Stimulated activated naive CD8-positive, alpha-beta T cell treated with anti-CD3 and anti-CD28 coated beads, Interleukin-15, amount 100 ng/mL, for 72 hours (primary cell): ENCODE results near the gene THSD4.
A peak's percentile ranks its signal among the peaks of the same experiment; 100 is the strongest.

Experiments used
- ATAC-seq: fragments of 150-1000 bp; cut with Tn5 transposase; 2 replicates; pipeline ENCODE4 v1.10.0; 2021; ENCODE audit warnings: mild to moderate bottlenecking, moderate library complexity
- DNase-seq, 2 donors: peaks; one replicate each; pipeline ENCODE4 v3.0.0; 2021 to 2022
- H3K27ac Mint-ChIP-seq, 2 donors: one replicate each; pipeline ENCODE4 v1.8.0; 2022; ENCODE audit warnings: mild to moderate bottlenecking in 2 of 2, mixed read lengths in 2 of 2, moderate library complexity in 2 of 2
- H3K27me3 Mint-ChIP-seq: one replicate; pipeline ENCODE4 v1.8.0; 2022; ENCODE audit warnings: mixed read lengths
- H3K4me1 Mint-ChIP-seq: one replicate; pipeline ENCODE4 v1.8.0; 2022; ENCODE audit warnings: mild to moderate bottlenecking, mixed read lengths
- H3K4me3 Mint-ChIP-seq, 2 donors: one replicate each; pipeline ENCODE4 v1.8.0; 2022; ENCODE audit warnings: mild to moderate bottlenecking in 2 of 2, mixed read lengths in 2 of 2, moderate library complexity in 1 of 2
- H3K9me3 Mint-ChIP-seq, 2 donors: one replicate each; pipeline ENCODE4 v1.8.0; 2022; ENCODE audit warnings: mixed read lengths in 2 of 2

THSD4 gene

GRCh38 chr15:71444032-71444810 lies 328.9 kb downstream of the THSD4 start:
- H3K27ac Mint-ChIP-seq = no peak overlapping the region
- no peaks in the 10 kb centered on the region for H3K9me3 Mint-ChIP-seq
- no peak overlapping the region for H3K4me3 Mint-ChIP-seq
- ATAC-seq (no peak), DNase-seq (no peak)
- no peaks in the 10 kb centered on the region for H3K4me1 Mint-ChIP-seq
- peaks cover 9% of the 10 kb centered on the region for H3K27me3 Mint-ChIP-seq

GRCh38 chr15:71444866-71445590 lies 329.8 kb downstream of the THSD4 start:
- no peak for DNase-seq
- no peaks in the 10 kb centered on the region for H3K4me1 Mint-ChIP-seq

GRCh38 chr15:71447328-71448250 lies 332.3 kb downstream of the THSD4 start:
- H3K4me3 Mint-ChIP-seq = no peak overlapping the region
- peaks cover 9% of the 10 kb centered on the region for H3K27me3 Mint-ChIP-seq
- no peak for ATAC-seq
- no peaks in the 10 kb centered on the region for H3K4me1 Mint-ChIP-seq
- no peaks in the 10 kb centered on the region for H3K9me3 Mint-ChIP-seq
- no peak overlapping the region for H3K27ac Mint-ChIP-seq
- DNase-seq = no peak

More at GRCh38 chr15:71444866-71445590, 329.8 kb downstream of the THSD4 start:
- no peaks in the 10 kb centered on the region for H3K9me3 Mint-ChIP-seq
- H3K27ac Mint-ChIP-seq = no peak overlapping the region
- H3K27me3 Mint-ChIP-seq = peaks cover 9% of the 10 kb centered on the region
- H3K4me3 Mint-ChIP-seq = no peak overlapping the region
- ATAC-seq = no peak

GRCh38 chr15:71448688-71449114 lies 333.4 kb downstream of the THSD4 start:
- Mint-ChIP-seq H3K4me3 (no peak overlapping the region), H3K27ac (peak overlapping the region in 1 of 2 donors; percentile 14), H3K4me1 (no peaks in the 10 kb centered on the region), H3K9me3 (no peaks in the 10 kb centered on the region), H3K27me3 (peaks cover 9% of the 10 kb centered on the region)
- ATAC-seq (no peak), DNase-seq (peak in 1 of 2 donors; percentile 9)

GRCh38 chr15:71449363-71449762 lies 334.1 kb downstream of the THSD4 start:
- Mint-ChIP-seq H3K4me3 (no peak overlapping the region), H3K9me3 (no peaks in the 10 kb centered on the region), H3K27ac (no peak overlapping the region), H3K4me1 (no peaks in the 10 kb centered on the region), H3K27me3 (peaks cover 9% of the 10 kb centered on the region)
- ATAC-seq (no peak), DNase-seq (no peak)

- Mint-ChIP-seq H3K27me3 (peaks cover 15% of the 10 kb centered on the region), H3K4me3 (no peak overlapping the region), H3K27ac (peak overlapping the region in 1 of 2 donors; percentile 84), H3K9me3 (no peaks in the 10 kb centered on the region), H3K4me1 (no peaks in the 10 kb centered on the region)
- ATAC-seq (no peak), DNase-seq (no peak)
Measured at GRCh38 chr15:71449956-71450355, 334.7 kb downstream of the THSD4 start.

- no peak overlapping the region for H3K4me3 Mint-ChIP-seq
Measured at GRCh38 chr15:71451130-71451529, 335.9 kb downstream of the THSD4 start.

GRCh38 chr15:71452893-71453292 lies 337.6 kb downstream of the THSD4 start:
- Mint-ChIP-seq H3K9me3 (no peaks in the 10 kb centered on the region), H3K27me3 (peaks cover 29% of the 10 kb centered on the region), H3K27ac (no peak overlapping the region), H3K4me1 (no peaks in the 10 kb centered on the region), H3K4me3 (no peak overlapping the region)
- DNase-seq (no peak), ATAC-seq (no peak)

More at GRCh38 chr15:71451130-71451529, 335.9 kb downstream of the THSD4 start:
- Mint-ChIP-seq H3K27me3 (peaks cover 27% of the 10 kb centered on the region), H3K27ac (no peak overlapping the region), H3K9me3 (no peaks in the 10 kb centered on the region), H3K4me1 (no peaks in the 10 kb centered on the region)
- ATAC-seq = no peak
- no peak for DNase-seq

- H3K27me3 Mint-ChIP-seq = peaks cover 29% of the 10 kb centered on the region
- H3K9me3 Mint-ChIP-seq = no peaks in the 10 kb centered on the region
- H3K4me3 Mint-ChIP-seq = no peak overlapping the region
- DNase-seq (no peak), ATAC-seq (no peak)
- no peak overlapping the region for H3K27ac Mint-ChIP-seq
- H3K4me1 Mint-ChIP-seq = no peaks in the 10 kb centered on the region
Measured at GRCh38 chr15:71454462-71454996, 339.3 kb downstream of the THSD4 start.

- H3K27ac Mint-ChIP-seq = peak overlapping the region in 1 of 2 donors; percentile 23
- DNase-seq (no peak), ATAC-seq (no peak)
- H3K9me3 Mint-ChIP-seq = no peaks in the 10 kb centered on the region
- no peak overlapping the region for H3K4me3 Mint-ChIP-seq
- H3K27me3 Mint-ChIP-seq = peaks cover 29% of the 10 kb centered on the region
- H3K4me1 Mint-ChIP-seq = no peaks in the 10 kb centered on the region
Measured at GRCh38 chr15:71455107-71455506, 339.8 kb downstream of the THSD4 start.

- ATAC-seq (no peak), DNase-seq (no peak)
- Mint-ChIP-seq H3K27me3 (peaks cover 29% of the 10 kb centered on the region), H3K4me1 (no peaks in the 10 kb centered on the region), H3K4me3 (no peak overlapping the region), H3K27ac (peak overlapping the region in 1 of 2 donors; percentile 59), H3K9me3 (no peaks in the 10 kb centered on the region)
Measured at GRCh38 chr15:71455878-71456277, 340.6 kb downstream of the THSD4 start.

GRCh38 chr15:71456362-71456761 lies 341.1 kb downstream of the THSD4 start:
- Mint-ChIP-seq H3K27ac (peak overlapping the region in 1 of 2 donors; percentile 59), H3K4me3 (no peak overlapping the region), H3K4me1 (no peaks in the 10 kb centered on the region), H3K9me3 (no peaks in the 10 kb centered on the region), H3K27me3 (peaks cover 29% of the 10 kb centered on the region)
- ATAC-seq = no peak
- DNase-seq = no peak

GRCh38 chr15:71456811-71457210 lies 341.5 kb downstream of the THSD4 start:
- Mint-ChIP-seq H3K27ac (no peak overlapping the region), H3K4me3 (no peak overlapping the region), H3K4me1 (no peaks in the 10 kb centered on the region), H3K27me3 (peaks cover 25% of the 10 kb centered on the region), H3K9me3 (no peaks in the 10 kb centered on the region)
- ATAC-seq (no peak), DNase-seq (no peak)

GRCh38 chr15:71458089-71458660 lies 342.9 kb downstream of the THSD4 start:
- Mint-ChIP-seq H3K27me3 (peaks cover 20% of the 10 kb centered on the region), H3K27ac (no peak overlapping the region), H3K9me3 (no peaks in the 10 kb centered on the region), H3K4me1 (no peaks in the 10 kb centered on the region), H3K4me3 (no peak overlapping the region)
- ATAC-seq = no peak
- no peak for DNase-seq

GRCh38 chr15:71461748-71462147 lies 346.5 kb downstream of the THSD4 start:
- Mint-ChIP-seq H3K4me1 (no peaks in the 10 kb centered on the region), H3K9me3 (no peaks in the 10 kb centered on the region), H3K27me3 (peaks cover 11% of the 10 kb centered on the region), H3K4me3 (no peak overlapping the region), H3K27ac (no peak overlapping the region)
- no peak for DNase-seq
- no peak for ATAC-seq
